Transverse colon (tissue), 4 donors: ENCODE measurements around the gene NXPH1. TPM values are rescaled to one million over a fixed set of nuclear protein-coding genes. Genes with fewer than 3 reads are reported as not detected.

Source experiments
- DNase-seq: peaks from one replicate; pipeline ENCODE4 v3.0.0-alpha.2; 2019
- H3K27ac ChIP-seq, 4 donors: fragments of 200-600 bp; sonication (generic); 2 replicates each; pipeline ENCODE4 v1.5.1; 2016 to 2018; ENCODE audit warnings: inconsistent platforms in 4 of 4
- H3K27me3 ChIP-seq: fragments of 200-600 bp; sonication (generic); 2 replicates; pipeline ENCODE4 v1.5.1; 2017; ENCODE audit warnings: inconsistent platforms
- H3K36me3 ChIP-seq, 4 donors: fragments of 200-600 bp; sonication (generic); 2 replicates each; pipeline ENCODE4 v1.5.1; 2017 to 2019; ENCODE audit warnings: inconsistent platforms in 4 of 4
- H3K4me1 ChIP-seq, 4 donors: fragments of 200-600 bp; sonication (generic); 2 replicates each; pipeline ENCODE4 v1.5.1; 2017 to 2020; ENCODE audit warnings: inconsistent platforms in 4 of 4
- H3K4me3 ChIP-seq, 4 donors: fragments of 200-600 bp; sonication (generic); 1 replicate in 1 of 4; 2 replicates in 3 of 4; pipeline versions ENCODE4 v1.5.1 to v1.6.1; 2017 to 2019; ENCODE audit warnings: inconsistent platforms in 4 of 4
- H3K9me3 ChIP-seq, 2 donors: fragments of 200-600 bp; sonication (generic); 2 replicates each; pipeline ENCODE4 v1.5.1; 2017 to 2019; ENCODE audit warnings: inconsistent platforms in 2 of 2
- CTCF ChIP-seq, 5 experiments: fragments of 200-600 bp in 3 of 5; fragments of 450-650 bp in 2 of 5; sonication (generic) in 3 of 5; IDR thresholded peaks; 1 replicate in 2 of 5; 2 replicates in 3 of 5; pipeline ENCODE4 v1.5.1; 2016 to 2017; ENCODE audit warnings: antibody characterized with exemption in 5 of 5, inconsistent platforms in 3 of 5, mild to moderate bottlenecking in 2 of 5, moderate library complexity in 1 of 5
- EP300 ChIP-seq: sonication (generic); formaldehyde crosslinking; IDR thresholded peaks from one replicate; pipeline ENCODE4 v1.6.1; 2017; ENCODE audit warnings: antibody characterized with exemption, low read depth
- POLR2A ChIP-seq: fragments of 450-650 bp; IDR thresholded peaks from one replicate; pipeline ENCODE4 v1.6.1; 2016; ENCODE audit warnings: antibody characterized with exemption, mild to moderate bottlenecking, moderate library complexity
- POLR2AphosphoS5 ChIP-seq, 3 donors: sonication (generic); formaldehyde crosslinking; IDR thresholded peaks; one replicate each; pipeline ENCODE4 v1.6.1; 2016; ENCODE audit warnings: antibody characterized with exemption in 3 of 3
- WGBS, 2 donors: methylation state at CpG; one replicate each; pipeline ENCODE4 v1.1.5; 2018; ENCODE audit warnings: low coverage in 1 of 2; 5-methylcytosine and 5-hydroxymethylcytosine counted together
- in situ Hi-C, 4 donors: fragments of 200-750 bp; cut with MboI; loops; one replicate each; pipeline versions ENCODE4 v1.15.0 to v1.15.1; 2017; ENCODE audit warnings: low sequenced_read_pairs in 3 of 4, low pct_ligation_motif_present in 1 of 4, low pct_unique_long_range_greater_than_20kb in 1 of 4
- intact Hi-C: fragments of 100-400 bp; cut with DNase I; formaldehyde crosslinking; loops from one replicate; pipeline ENCODE4 v1.15.1; 2023; ENCODE audit warnings: low total_unique reads
- total RNA-seq, 4 donors: library from RNA; depleted of rRNA; stranded (reverse); fragments of >200 nt; gene quantifications; one replicate each; pipeline ENCODE4 v1.1.0, GENCODE V29; 2016

NXPH1 gene
- total RNA-seq, 4 donors from 2014 or later, result not detected

GRCh38 chr7:8435590-8436545, 2.5 kb downstream of the NXPH1 start:
- in situ Hi-C loops (loop anchor here in 2 of 4 donors (25.0 kb wide), 1 partner anchor 276 kb away; no protein-coding TSS in a partner anchor), intact Hi-C loops (no loop called here)
- WGBS, 2 donors, result 26 to 31% methylated on average over 6 to 32 of the region's 33 CpGs
- DNase-seq, result no peak
- no peaks in the 10 kb centered on the region for H3K36me3 ChIP-seq
- H3K9me3 ChIP-seq, result no peaks in the 10 kb centered on the region
- peaks cover 100% of the 10 kb centered on the region for H3K27me3 ChIP-seq
- no peak overlapping the region for H3K27ac ChIP-seq
- H3K4me3 ChIP-seq, result no peak overlapping the region
- TF ChIP-seq CTCF (IDR thresholded peaks at IDR 0.05), result no peak
- peaks cover 0 to 11% (median 0%) of the 10 kb centered on the region in 4 donors for H3K4me1 ChIP-seq

GRCh38 chr7:8436965-8437364, 3.6 kb downstream of the NXPH1 start:
- WGBS, 2 donors, result 2% methylated on average over 15 of the region's 15 CpGs; no CpG with 5 or more reads in 1 of the 2 donors
- no peaks in the 10 kb centered on the region for H3K36me3 ChIP-seq
- TF ChIP-seq EP300 (no peak), CTCF (IDR thresholded peaks at IDR 0.05) (peak; percentile 41 to 76 (median 62))

GRCh38 chr7:8437606-8438005, 4.2 kb downstream of the NXPH1 start:
- 20 to 47% methylated on average over 7 to 8 of the region's 8 CpGs for WGBS, 2 donors
- Histone ChIP-seq H3K36me3 (no peaks in the 10 kb centered on the region), H3K4me3 (no peak overlapping the region), H3K27me3 (peaks cover 100% of the 10 kb centered on the region), H3K4me1 (peaks cover 0 to 11% (median 0%) of the 10 kb centered on the region in 4 donors), H3K27ac (no peak overlapping the region), H3K9me3 (no peaks in the 10 kb centered on the region)
- TF ChIP-seq EP300 (no peak), POLR2A (no peak), POLR2AphosphoS5 (IDR thresholded peaks at IDR 0.05) (no peak), CTCF (IDR thresholded peaks at IDR 0.05) (no peak)
- no peak for DNase-seq
- intact Hi-C loops (no loop called here), in situ Hi-C loops (loop anchor here in 2 of 4 donors (25.0 kb wide), 1 partner anchor 275 kb away; no protein-coding TSS in a partner anchor)

More at GRCh38 chr7:8436965-8437364, 3.6 kb downstream of the NXPH1 start:
- Histone ChIP-seq H3K27ac (no peak overlapping the region), H3K27me3 (peaks cover 100% of the 10 kb centered on the region), H3K4me3 (no peak overlapping the region), H3K9me3 (no peaks in the 10 kb centered on the region), H3K4me1 (peaks cover 0 to 11% (median 0%) of the 10 kb centered on the region in 4 donors)
- peak; percentile 57 for DNase-seq
- intact Hi-C loops, result no loop called here
- in situ Hi-C loops, result loop anchor here in 2 of 4 donors (25.0 kb wide), 1 partner anchor 275 kb away; no protein-coding TSS in a partner anchor

- no peak for DNase-seq
- intact Hi-C loops (no loop called here), in situ Hi-C loops (loop anchor here in 2 of 4 donors (25.0 kb wide), 1 partner anchor 272 kb away; no protein-coding TSS in a partner anchor)
- H3K4me1 ChIP-seq, result peaks cover 0 to 9% (median 0%) of the 10 kb centered on the region in 4 donors
- no peak overlapping the region for H3K4me3 ChIP-seq
- no peak overlapping the region for H3K27ac ChIP-seq
- no peaks in the 10 kb centered on the region for H3K36me3 ChIP-seq
- WGBS, 2 donors, result 28 to 39% methylated on average over 6 to 8 of the region's 8 CpGs
- H3K9me3 ChIP-seq, result no peaks in the 10 kb centered on the region
- TF ChIP-seq EP300 (no peak), POLR2AphosphoS5 (IDR thresholded peaks at IDR 0.05) (no peak), CTCF (IDR thresholded peaks at IDR 0.05) (no peak), POLR2A (no peak)
- peaks cover 100% of the 10 kb centered on the region for H3K27me3 ChIP-seq
Observed at GRCh38 chr7:8440670-8441069, 7.3 kb downstream of the NXPH1 start.
